ENCODE results near the gene NXPE1. TPM values are rescaled to one million over a fixed set of nuclear protein-coding genes. Genes with fewer than 3 reads are reported as not detected.

Gene NXPE1
- total RNA-seq, 8 experiments from 2014 or later: 0.08 to 0.56 (median 0.36) TPM; not detected in 1

DNA sequence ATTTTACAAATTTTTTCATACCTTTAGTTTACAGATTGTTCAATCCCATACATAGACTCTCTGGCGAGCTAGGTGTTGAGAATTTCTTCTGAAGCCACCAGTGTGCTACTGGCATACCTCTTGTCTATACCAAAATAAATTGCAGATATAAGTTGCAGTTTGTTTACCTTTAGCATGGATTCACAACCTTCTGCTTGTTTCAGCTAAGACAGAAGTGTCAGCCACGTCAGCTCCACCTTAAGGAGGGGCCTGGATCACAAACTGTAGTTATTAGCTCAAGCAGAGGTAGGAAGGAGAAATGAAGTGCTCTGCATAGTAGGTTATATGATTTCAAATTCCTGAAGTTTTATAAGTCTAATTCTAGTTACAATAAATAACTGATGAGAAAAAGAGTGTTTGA, 35.9 kb upstream of the NXPE1 start, which contains the start of gene NXPE4:
Gene NXPE4, minus strand, starts transcription at position 216 of the 400 bp plus-strand sequence. CDS start 1,027 bp downstream, outside the sequence.
- Histone ChIP-seq H3K27ac (no peak within 1 kb of the TSS), H3K4me3 (no peak within 1 kb of the TSS), H3K4me1 (replicated peaks in 1 of 2) (no peaks in the 10 kb centered on the region)
- ATAC-seq (replicated peaks in 6 of 8): no peak
- 0 to 83% (median 56%) methylated on average over 1 to 2 of the region's 2 CpGs; no CpG with 5 or more reads in 1 of the 10 experiments for WGBS, 10 experiments
- in situ Hi-C loops (cut with MboI; ENCODE audit: low pct_unique_long_range_greater_than_20kb in 2 of 9, low sequenced_read_pairs in 9 of 9, unreplicated experiment in 9 of 9): no loop called here

DNA sequence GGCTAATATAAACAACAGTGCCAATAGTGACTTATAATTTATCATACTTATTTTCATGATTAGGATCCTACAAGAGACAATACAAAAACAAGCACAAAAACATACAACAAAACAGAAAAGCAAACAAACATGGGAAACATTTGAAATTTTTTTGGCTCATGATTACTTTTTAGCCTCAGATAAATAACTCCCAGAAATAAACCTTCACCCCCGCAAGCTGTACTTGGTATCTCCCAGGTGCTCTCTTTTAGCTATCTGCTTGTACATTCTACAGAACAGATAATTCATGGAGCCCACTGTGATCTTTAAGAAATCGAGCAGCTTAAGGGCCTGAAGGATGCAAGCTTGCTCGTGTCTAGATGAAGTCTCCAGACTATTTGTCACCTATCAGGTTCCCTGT, 35.0 kb upstream of the NXPE1 start:
- Histone ChIP-seq H3K27ac (no peak overlapping the region), H3K4me1 (replicated peaks in 1 of 2) (no peaks in the 10 kb centered on the region), H3K4me3 (no peak overlapping the region)
- no peak for ATAC-seq (replicated peaks in 6 of 8)
- in situ Hi-C loops (cut with MboI; ENCODE audit: low pct_unique_long_range_greater_than_20kb in 2 of 9, low sequenced_read_pairs in 9 of 9, unreplicated experiment in 9 of 9): no loop called here
- 17 to 100% (median 75%) methylated on average over 1 to 3 of the region's 3 CpGs for WGBS, 10 experiments

DNA sequence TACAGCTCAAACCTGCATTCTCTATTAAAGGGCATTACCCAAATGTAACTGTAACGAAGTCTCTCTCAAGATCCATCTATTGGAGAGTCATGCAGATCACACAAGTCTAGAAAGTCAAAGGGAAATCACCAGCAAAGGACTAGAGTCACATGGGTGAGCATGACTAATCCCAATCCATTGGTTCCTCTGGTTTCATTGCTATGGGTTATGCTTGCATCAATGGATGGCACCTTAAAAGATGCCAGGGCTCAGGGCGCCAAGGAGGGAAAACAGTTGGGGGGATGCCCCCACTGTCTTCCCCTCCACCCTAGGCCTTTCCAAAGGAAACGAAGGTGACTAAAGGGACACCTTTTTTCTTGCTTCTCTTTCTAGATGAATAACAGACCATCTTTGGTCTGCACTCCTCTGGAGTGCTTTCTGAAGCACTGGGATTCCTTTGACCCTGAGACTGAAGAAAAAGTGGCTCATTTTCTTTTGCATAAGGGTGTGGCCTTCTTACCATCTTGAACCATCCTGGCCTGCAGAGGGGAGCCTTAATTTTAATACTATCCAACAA, 27.8 kb upstream of the NXPE1 start:
- Histone ChIP-seq H3K27ac (no peak overlapping the region), H3K4me1 (replicated peaks in 1 of 2) (no peaks in the 10 kb centered on the region), H3K4me3 (no peak overlapping the region)
- in situ Hi-C loops (cut with MboI; ENCODE audit: low pct_unique_long_range_greater_than_20kb in 2 of 9, low sequenced_read_pairs in 9 of 9, unreplicated experiment in 9 of 9): no loop called here
- no peak for ATAC-seq (replicated peaks in 6 of 8)
- 0 to 88% (median 42%) methylated on average over 1 to 3 of the region's 3 CpGs; no CpG with 5 or more reads in 1 of the 10 experiments for WGBS, 10 experiments

DNA sequence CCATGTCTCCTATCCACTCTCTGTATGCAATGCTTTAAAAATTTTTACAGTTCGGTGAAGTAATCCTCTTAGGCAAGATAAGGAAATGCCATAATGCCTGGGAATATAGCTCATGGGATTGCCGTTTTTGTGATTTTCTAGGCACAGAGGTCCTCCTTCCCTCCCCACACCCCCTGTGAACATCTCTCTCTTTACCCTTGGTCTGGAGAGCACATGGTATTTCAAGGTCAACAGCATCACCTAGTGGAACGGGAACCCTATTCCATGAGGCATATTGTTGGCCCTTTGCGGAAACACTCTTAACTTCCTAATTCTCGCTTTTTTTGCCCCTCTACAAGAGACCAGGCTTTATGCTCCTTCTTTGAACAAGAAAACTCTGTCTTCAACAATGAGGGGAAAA, 27.1 kb upstream of the NXPE1 start:
- Histone ChIP-seq H3K4me3 (no peak overlapping the region), H3K4me1 (replicated peaks in 1 of 2) (no peaks in the 10 kb centered on the region), H3K27ac (no peak overlapping the region)
- 0 to 92% (median 71%) methylated on average over 1 to 5 of the region's 5 CpGs for WGBS, 10 experiments
- in situ Hi-C loops (cut with MboI; ENCODE audit: low pct_unique_long_range_greater_than_20kb in 2 of 9, low sequenced_read_pairs in 9 of 9, unreplicated experiment in 9 of 9): no loop called here
- no peak for ATAC-seq (replicated peaks in 6 of 8)

DNA sequence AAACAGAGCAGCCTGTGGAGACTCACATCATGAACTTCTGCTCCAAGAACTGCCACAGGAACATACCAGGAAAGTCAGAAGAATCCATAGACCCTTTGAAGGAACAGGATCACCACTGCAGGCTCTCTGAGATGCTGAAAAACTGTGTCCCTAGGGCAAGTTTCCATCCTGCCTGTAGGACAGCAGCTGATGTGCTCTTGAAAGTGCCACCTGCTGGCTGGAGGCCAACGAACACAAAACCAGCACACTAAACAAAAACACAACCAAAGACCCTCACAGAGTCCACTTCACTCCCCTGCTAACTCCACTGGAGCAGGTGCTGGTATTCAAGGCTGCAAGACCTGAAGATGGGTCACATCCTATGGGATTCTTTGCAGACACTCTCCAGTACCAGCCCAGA, 12.0 kb upstream of the NXPE1 start:
- in situ Hi-C loops (cut with MboI; ENCODE audit: low pct_unique_long_range_greater_than_20kb in 2 of 9, low sequenced_read_pairs in 9 of 9, unreplicated experiment in 9 of 9): loop anchor here in 3 of 9 experiments (25.0 kb wide), 1 partner anchor 91 kb away; no protein-coding TSS in a partner anchor
- Histone ChIP-seq H3K4me3 (no peak overlapping the region), H3K4me1 (replicated peaks in 1 of 2) (no peaks in the 10 kb centered on the region), H3K27ac (no peak overlapping the region)
- no peak for ATAC-seq (replicated peaks in 6 of 8)
- 80% methylated on average over 1 of the region's 1 CpG; no CpG with 5 or more reads in 9 of the 10 experiments for WGBS, 10 experiments

DNA sequence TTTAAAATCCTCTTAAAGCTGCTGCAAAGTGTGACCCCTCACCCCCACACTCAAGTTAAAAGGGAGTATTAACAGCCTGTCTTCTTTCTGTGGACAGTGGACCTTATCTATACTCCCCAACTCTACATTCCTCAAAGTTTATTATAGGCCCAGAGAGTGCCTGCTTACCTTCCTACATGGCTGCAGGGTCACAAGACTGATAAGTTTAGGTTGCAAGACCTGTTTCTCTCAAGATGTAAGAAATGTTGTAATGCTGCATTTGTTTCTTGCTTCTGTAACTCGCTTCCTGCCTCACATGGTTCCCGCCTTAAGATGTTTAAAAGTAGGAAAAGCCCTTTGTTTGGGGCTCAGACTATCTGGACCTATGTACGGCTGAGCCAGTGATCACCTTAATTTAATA, 10.1 kb upstream of the NXPE1 start:
- Histone ChIP-seq H3K4me3 (no peak overlapping the region), H3K4me1 (replicated peaks in 1 of 2) (peaks cover 0 to 2% of the 10 kb centered on the region in 2 donors), H3K27ac (no peak overlapping the region)
- no peak for ATAC-seq (replicated peaks in 6 of 8)
- in situ Hi-C loops (cut with MboI; ENCODE audit: low pct_unique_long_range_greater_than_20kb in 2 of 9, low sequenced_read_pairs in 9 of 9, unreplicated experiment in 9 of 9): loop anchor here in 3 of 9 experiments (25.0 kb wide), 1 partner anchor 92 kb away; no protein-coding TSS in a partner anchor
- WGBS, 10 experiments: 17 to 100% (median 60%) methylated on average over 1 to 3 of the region's 3 CpGs; no CpG with 5 or more reads in 1 of the 10 experiments

DNA sequence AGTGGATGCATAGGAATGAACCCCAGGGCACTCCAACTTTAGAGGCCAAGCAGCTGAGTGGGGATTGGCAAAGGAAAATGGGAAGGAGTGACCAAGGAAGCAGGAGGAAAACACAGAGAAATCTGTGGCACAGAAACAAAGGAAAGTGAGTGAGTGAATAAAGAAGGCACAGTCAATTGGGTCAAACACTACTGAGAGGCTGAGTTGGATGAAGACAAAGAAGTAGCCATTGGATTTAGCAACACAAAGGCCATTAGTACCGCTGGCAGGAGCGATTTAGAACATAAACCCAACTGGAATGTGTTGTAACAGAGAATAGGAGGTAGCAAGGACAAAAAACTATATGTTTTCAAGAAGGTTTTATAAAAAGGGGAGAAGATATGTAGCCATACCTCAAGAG, 6.6 kb upstream of the NXPE1 start:
- in situ Hi-C loops (cut with MboI; ENCODE audit: low pct_unique_long_range_greater_than_20kb in 2 of 9, low sequenced_read_pairs in 9 of 9, unreplicated experiment in 9 of 9): loop anchor here in 3 of 9 experiments (25.0 kb wide), 1 partner anchor 96 kb away; no protein-coding TSS in a partner anchor
- H3K4me3 ChIP-seq: no peak overlapping the region
- WGBS, 10 experiments: 0 to 63% (median 17%) methylated on average over 2 of the region's 2 CpGs; no CpG with 5 or more reads in 3 of the 10 experiments
- H3K27ac ChIP-seq: no peak overlapping the region
- peaks cover 0 to 2% of the 10 kb centered on the region in 2 donors for H3K4me1 ChIP-seq (replicated peaks in 1 of 2)
- no peak for ATAC-seq (replicated peaks in 6 of 8)

DNA sequence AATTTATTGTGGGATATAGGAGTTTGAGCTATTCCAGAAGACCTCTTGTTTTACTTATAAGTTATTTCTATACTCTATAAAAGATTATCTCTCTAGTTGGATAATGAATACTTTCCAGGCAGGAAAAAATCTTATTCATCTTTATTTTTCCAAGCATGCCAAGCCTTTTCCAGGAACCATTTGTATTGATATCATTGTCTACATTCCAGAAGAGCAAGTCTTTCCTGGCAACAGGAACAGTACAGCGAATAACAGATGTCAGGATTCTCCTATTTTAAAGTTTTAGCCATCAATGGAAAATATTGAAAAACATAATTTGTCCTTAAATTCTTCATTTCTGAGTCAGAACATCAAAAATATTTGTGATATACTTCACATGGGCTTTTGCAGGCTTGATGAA, 5.2 kb upstream of the NXPE1 start:
- 0 to 100% (median 83%) methylated on average over 1 of the region's 1 CpG; no CpG with 5 or more reads in 1 of the 10 experiments for WGBS, 10 experiments
- no peak for ATAC-seq (replicated peaks in 6 of 8)
- H3K4me3 ChIP-seq: no peak overlapping the region
- no peak overlapping the region for H3K27ac ChIP-seq
- in situ Hi-C loops (cut with MboI; ENCODE audit: low pct_unique_long_range_greater_than_20kb in 2 of 9, low sequenced_read_pairs in 9 of 9, unreplicated experiment in 9 of 9): loop anchor here in 3 of 9 experiments (25.0 kb wide), 1 partner anchor 97 kb away; no protein-coding TSS in a partner anchor
- H3K4me1 ChIP-seq (replicated peaks in 1 of 2): peaks cover 0 to 2% of the 10 kb centered on the region in 2 donors

DNA sequence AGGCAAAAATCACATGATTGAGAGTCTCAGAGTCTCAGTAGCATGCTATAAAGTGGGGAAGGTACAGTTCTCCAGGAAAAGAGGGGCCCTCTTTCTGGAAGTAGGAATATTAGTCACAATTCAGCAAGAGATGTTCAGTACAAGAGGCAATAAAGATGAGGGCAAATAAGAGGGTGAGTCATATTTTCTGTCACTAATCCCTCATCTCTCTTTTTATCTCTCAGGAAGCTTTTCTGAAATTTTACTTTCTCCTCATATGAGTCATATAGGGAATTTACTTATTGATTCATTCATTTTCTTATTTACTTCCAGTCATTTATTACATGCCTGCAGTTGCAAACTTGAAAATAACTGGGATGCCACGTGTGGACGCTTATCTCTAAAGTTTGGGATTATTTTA, 3.4 kb upstream of the NXPE1 start:
- ATAC-seq (replicated peaks in 6 of 8): peak in 2 of 8 experiments; percentile 43 to 55
- Histone ChIP-seq H3K4me1 (replicated peaks in 1 of 2) (peaks cover 0 to 2% of the 10 kb centered on the region in 2 donors), H3K4me3 (no peak overlapping the region), H3K27ac (no peak overlapping the region)
- 0 to 100% (median 85%) methylated on average over 1 to 2 of the region's 2 CpGs; no CpG with 5 or more reads in 2 of the 10 experiments for WGBS, 10 experiments
- in situ Hi-C loops (cut with MboI; ENCODE audit: low pct_unique_long_range_greater_than_20kb in 2 of 9, low sequenced_read_pairs in 9 of 9, unreplicated experiment in 9 of 9): loop anchor here in 3 of 9 experiments (25.0 kb wide), 1 partner anchor 99 kb away; no protein-coding TSS in a partner anchor

DNA sequence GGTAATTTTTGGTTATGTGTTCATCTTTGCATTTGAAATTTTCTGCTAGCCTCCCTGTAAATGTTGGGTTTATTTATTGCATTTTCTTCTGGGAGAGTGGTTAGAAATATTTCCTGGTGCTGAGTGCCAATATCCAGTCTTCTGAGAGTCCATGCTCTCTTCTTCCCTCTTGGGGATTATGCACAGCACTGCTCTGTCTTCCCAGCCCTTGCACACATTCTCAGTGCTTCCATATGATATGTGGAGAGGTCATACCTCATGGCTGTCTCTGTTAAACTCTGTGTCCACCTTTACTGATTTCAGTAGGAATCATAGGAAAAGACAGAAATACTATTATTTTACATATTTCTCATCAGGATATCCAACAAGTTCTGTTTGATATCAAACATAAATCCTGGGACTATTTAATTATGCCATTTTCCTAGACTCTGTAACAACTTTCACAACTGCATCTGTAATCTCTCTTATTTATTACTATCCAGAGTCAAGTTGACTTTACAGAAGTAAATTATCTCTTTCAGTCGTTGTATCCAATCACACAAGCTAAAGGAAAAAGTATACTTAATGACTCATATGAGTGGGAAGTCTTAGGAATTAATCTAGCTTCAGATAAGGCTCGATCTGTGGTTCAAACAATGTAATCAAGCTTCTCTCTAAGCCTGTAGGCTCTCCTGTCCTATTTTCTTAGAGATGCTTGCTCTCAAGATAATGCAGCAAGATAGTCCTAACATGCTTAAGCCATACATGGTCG, 2.7 kb upstream of the NXPE1 start:
- no peak overlapping the region for H3K27ac ChIP-seq
- no peak overlapping the region for H3K4me3 ChIP-seq
- ATAC-seq (replicated peaks in 6 of 8): no peak
- 0 to 80% (median 50%) methylated on average over 2 to 3 of the region's 3 CpGs; no CpG with 5 or more reads in 1 of the 10 experiments for WGBS, 10 experiments
- in situ Hi-C loops (cut with MboI; ENCODE audit: low pct_unique_long_range_greater_than_20kb in 2 of 9, low sequenced_read_pairs in 9 of 9, unreplicated experiment in 9 of 9): loop anchor here in 3 of 9 experiments (25.0 kb wide), 1 partner anchor 100 kb away; no protein-coding TSS in a partner anchor
- H3K4me1 ChIP-seq (replicated peaks in 1 of 2): peaks cover 0 to 2% of the 10 kb centered on the region in 2 donors

DNA sequence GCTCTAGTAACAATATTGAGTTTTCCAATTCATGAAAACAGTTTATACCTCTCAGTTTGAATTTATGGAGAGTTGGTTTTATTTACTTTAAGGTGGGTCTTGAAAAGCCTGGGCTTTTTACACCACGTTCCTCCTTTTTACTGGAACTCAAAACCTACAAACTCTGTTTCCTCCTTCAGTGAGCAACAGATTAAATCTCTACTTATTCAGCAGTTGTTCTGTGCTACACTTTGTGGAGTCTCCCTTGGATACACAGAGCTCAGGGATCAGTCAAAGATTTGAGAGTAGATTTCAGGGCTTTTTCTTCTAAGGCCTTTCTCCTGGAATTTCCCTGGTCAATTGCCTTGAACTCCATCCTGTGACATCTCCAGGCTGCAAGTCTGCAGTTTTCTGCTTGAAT, 3.5 kb downstream of the NXPE1 start:
- ATAC-seq (replicated peaks in 6 of 8): peak in 1 of 8 experiments; percentile 26
- Histone ChIP-seq H3K27ac (no peak overlapping the region), H3K4me1 (replicated peaks in 1 of 2) (no peaks in the 10 kb centered on the region), H3K4me3 (no peak overlapping the region)
- in situ Hi-C loops (cut with MboI; ENCODE audit: low pct_unique_long_range_greater_than_20kb in 2 of 9, low sequenced_read_pairs in 9 of 9, unreplicated experiment in 9 of 9): loop anchor here in 3 of 9 experiments (25.0 kb wide), 1 partner anchor 106 kb away; no protein-coding TSS in a partner anchor
- 0 to 71% (median 43%) methylated on average over 1 of the region's 1 CpG; no CpG with 5 or more reads in 3 of the 10 experiments for WGBS, 10 experiments

DNA sequence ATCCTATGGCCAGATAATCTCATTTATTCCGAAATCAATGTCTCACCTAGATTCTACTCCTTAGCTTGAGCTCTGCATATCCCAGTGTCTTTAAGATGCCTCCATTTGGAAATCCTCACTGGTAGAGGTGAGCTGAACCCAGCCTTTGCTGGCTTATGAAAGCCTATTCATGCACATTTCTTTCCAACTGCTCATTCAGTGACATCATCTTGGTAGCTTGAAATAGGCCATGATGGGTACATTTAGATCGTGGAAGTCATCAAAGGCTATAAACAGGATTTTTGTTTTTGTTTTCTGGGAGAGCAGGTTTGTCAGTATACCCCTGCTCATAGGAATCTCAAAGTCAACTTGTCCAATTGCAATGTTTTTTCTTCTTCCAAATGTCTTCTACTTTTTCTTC, 6.0 kb downstream of the NXPE1 start:
- ATAC-seq (replicated peaks in 6 of 8): peak in 1 of 8 experiments; percentile 22
- Histone ChIP-seq H3K4me3 (no peak overlapping the region), H3K4me1 (replicated peaks in 1 of 2) (no peaks in the 10 kb centered on the region), H3K27ac (no peak overlapping the region)
- in situ Hi-C loops (cut with MboI; ENCODE audit: low pct_unique_long_range_greater_than_20kb in 2 of 9, low sequenced_read_pairs in 9 of 9, unreplicated experiment in 9 of 9): loop anchor here in 3 of 9 experiments (25.0 kb wide), 1 partner anchor 109 kb away; no protein-coding TSS in a partner anchor
- WGBS, 10 experiments: 0 to 100% (median 87%) methylated on average over 1 to 2 of the region's 2 CpGs; no CpG with 5 or more reads in 2 of the 10 experiments

DNA sequence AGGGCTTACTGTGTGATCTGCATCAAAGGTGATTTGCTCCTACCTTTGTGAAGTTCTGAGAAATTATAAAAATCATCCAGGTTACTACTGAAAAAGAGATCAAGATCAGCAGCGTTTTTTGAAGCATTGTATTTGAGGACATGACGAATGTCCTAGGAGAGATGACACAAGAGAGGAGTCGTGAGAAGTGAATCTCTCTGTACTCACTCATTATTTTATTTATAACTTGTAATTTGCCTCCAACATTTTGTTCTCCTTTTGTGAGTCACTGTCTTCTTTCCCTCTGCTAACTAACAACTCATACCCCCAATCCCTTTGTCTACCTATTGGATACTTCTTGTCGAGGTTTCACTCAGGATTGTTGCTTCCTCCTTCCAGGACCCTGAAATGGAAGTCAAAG, 8.6 kb downstream of the NXPE1 start:
- in situ Hi-C loops (cut with MboI; ENCODE audit: low pct_unique_long_range_greater_than_20kb in 2 of 9, low sequenced_read_pairs in 9 of 9, unreplicated experiment in 9 of 9): loop anchor here in 3 of 9 experiments (25.0 kb wide), 1 partner anchor 111 kb away; no protein-coding TSS in a partner anchor
- 9 to 96% (median 67%) methylated on average over 1 to 4 of the region's 4 CpGs; no CpG with 5 or more reads in 1 of the 10 experiments for WGBS, 10 experiments
- H3K4me1 ChIP-seq (replicated peaks in 1 of 2): no peaks in the 10 kb centered on the region
- no peak overlapping the region for H3K27ac ChIP-seq
- H3K4me3 ChIP-seq: no peak overlapping the region
- no peak for ATAC-seq (replicated peaks in 6 of 8)
